Glutamatergic neuron (in vitro differentiated cells): Measurements from ENCODE around the gene TIGD6. TPM values are rescaled to one million over a fixed set of nuclear protein-coding genes. Genes with fewer than 3 reads are reported as not detected.
A peak's percentile ranks its signal among the peaks of the same experiment; 100 is the strongest.

ENCODE experiments used
- DNase-seq: peaks from one replicate; pipeline ENCODE4 v3.0.0; 2022
- H3K27ac Mint-ChIP-seq: one replicate; pipeline ENCODE4 v1.8.0; 2020; ENCODE audit warnings: mild to moderate bottlenecking, mixed read lengths, inconsistent platforms; ENCODE audit not compliant: unreplicated experiment
- H3K27me3 Mint-ChIP-seq: one replicate; pipeline ENCODE4 v1.8.0; 2020; ENCODE audit warnings: mild to moderate bottlenecking, moderate library complexity, mixed read lengths, inconsistent platforms; ENCODE audit not compliant: unreplicated experiment
- H3K36me3 Mint-ChIP-seq: one replicate; pipeline ENCODE4 v1.8.0; 2020; ENCODE audit warnings: mild to moderate bottlenecking, mixed read lengths, inconsistent platforms; ENCODE audit not compliant: unreplicated experiment
- H3K4me1 Mint-ChIP-seq: one replicate; pipeline ENCODE4 v1.8.0; 2020; ENCODE audit warnings: mild to moderate bottlenecking, low read depth, mixed read lengths, inconsistent platforms; ENCODE audit not compliant: unreplicated experiment
- H3K4me3 Mint-ChIP-seq: one replicate; pipeline ENCODE4 v1.8.0; 2020; ENCODE audit warnings: mild to moderate bottlenecking, mixed read lengths, inconsistent platforms; ENCODE audit not compliant: unreplicated experiment
- H3K9me3 Mint-ChIP-seq: one replicate; pipeline ENCODE4 v1.8.0; 2020; ENCODE audit warnings: mild to moderate bottlenecking, moderate library complexity, mixed read lengths, inconsistent platforms; ENCODE audit not compliant: unreplicated experiment
- CTCF ChIP-seq: fragments of 200-600 bp; sonication (generic); IDR thresholded peaks from one replicate; pipeline ENCODE4 v1.5.0; 2021; ENCODE audit not compliant: partially characterized antibody, unreplicated experiment
- total RNA-seq: library from RNA; stranded (reverse); fragmentation: NEBNext Ultra II Directional; extraction: Animal tissue kit (Norgen Biotek cat#: 25700); gene quantifications from one replicate; pipeline ENCODE4 v1.2.1, GENCODE V29; 2021; ENCODE audit not compliant: unreplicated experiment

TIGD6 gene
- total RNA-seq, 1 donor from 2014 or later, result 3.3 TPM

DNA sequence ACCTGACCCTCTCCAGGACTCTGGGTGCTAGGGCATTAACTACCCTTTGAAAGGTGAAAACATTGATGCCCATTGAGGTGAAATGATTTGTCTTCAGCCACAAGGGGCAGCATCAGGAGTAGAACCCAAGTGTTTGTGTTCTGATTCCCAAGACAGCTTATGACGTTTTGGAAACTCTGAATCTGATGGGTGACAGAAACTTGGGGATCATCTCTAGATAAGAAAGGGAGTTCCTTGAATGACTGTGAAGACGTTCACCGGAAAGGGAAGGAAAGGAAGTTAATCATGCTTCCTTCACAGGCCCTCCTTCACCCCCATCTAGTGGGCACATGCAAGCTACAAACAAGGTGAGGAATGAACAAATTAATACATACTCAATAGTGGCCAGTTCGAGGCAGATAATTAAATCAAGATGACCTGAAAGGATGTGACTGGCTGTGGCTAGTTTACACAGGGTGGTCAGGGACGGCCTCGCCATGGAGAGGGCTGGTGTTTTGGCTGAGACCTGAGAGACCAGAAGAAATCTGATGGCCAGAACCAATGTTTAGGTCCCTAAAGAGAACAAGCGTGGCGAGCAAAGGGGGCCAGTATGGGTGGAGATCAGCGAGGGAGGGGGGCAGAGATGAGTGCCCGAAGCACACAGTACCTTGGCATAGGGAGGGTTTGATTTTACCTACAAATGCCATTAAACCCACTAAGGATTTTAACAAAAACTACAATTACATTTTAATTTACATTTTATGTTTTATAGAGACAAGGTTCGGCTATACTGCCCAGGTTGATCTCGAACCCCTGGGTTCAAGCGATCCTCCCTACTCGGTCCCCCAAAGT, 40.8 kb downstream of the TIGD6 start:
- Mint-ChIP-seq H3K9me3 (peaks cover 10% of the 10 kb centered on the region), H3K4me3 (peak overlapping the region; percentile 96), H3K36me3 (no peaks in the 10 kb centered on the region), H3K27ac (peak overlapping the region; percentile 90), H3K27me3 (peaks cover 9% of the 10 kb centered on the region), H3K4me1 (peaks cover 9% of the 10 kb centered on the region)
- TF ChIP-seq CTCF, result peak; percentile 53
- DNase-seq, result no peak

- H3K4me3 Mint-ChIP-seq, result no peak overlapping the region
- H3K27me3 Mint-ChIP-seq, result peaks cover 6% of the 10 kb centered on the region
- peaks cover 10% of the 10 kb centered on the region for H3K9me3 Mint-ChIP-seq
- no peak for DNase-seq
- no peaks in the 10 kb centered on the region for H3K36me3 Mint-ChIP-seq
- TF ChIP-seq CTCF, result no peak
- H3K4me1 Mint-ChIP-seq, result peaks cover 9% of the 10 kb centered on the region
- no peak overlapping the region for H3K27ac Mint-ChIP-seq
These were observed 42.6 kb downstream of the TIGD6 start for GRCh38 chr5:149957855-149958254.

DNA sequence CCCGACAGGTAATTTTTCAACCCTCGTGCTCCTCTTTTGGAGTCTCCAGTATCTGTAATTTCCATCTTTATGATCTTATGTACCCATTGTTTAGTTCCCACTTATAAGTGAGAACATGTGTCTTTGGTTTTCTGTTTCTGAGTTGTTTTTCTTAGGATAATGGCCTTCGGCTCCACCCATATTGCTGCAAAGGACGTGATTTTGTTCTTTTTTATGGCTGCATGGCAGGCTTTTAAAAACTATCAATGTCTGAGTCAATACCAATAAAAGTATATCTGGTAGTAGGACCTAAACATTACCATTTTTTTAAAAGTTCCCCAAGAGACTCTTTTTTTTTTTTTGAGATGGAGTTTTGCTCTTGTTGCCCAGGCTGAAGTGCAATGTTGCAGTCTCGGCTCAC, 43.8 kb downstream of the TIGD6 start:
- Mint-ChIP-seq H3K27ac (no peak overlapping the region), H3K27me3 (peaks cover 6% of the 10 kb centered on the region)

DNA sequence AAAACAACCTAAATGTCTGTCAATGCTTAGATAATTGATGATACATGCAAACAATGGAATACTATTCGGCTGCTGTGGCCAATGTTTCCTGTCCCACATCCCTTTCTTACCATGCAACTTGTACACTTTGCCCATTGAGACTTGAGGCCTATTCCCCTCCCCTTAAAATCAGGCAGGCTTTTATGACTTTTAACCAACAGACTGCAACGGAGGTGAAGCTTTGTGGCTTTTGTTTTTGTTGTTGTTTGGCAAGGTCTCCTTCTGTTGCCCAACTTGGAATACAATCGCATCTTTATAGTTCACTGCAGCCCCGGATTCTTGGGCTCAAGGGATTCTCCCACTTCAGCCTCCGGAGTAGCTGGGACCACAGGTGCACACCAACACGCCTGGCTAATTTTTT, 45.7 kb downstream of the TIGD6 start:
- Mint-ChIP-seq H3K4me1 (peaks cover 5% of the 10 kb centered on the region), H3K27ac (no peak overlapping the region), H3K27me3 (peaks cover 2% of the 10 kb centered on the region), H3K9me3 (peaks cover 3% of the 10 kb centered on the region), H3K36me3 (no peaks in the 10 kb centered on the region), H3K4me3 (no peak overlapping the region)
- no peak for DNase-seq
- TF ChIP-seq CTCF, result no peak

More for the DNA sequence above, 43.8 kb downstream of the TIGD6 start:
- no peaks in the 10 kb centered on the region for H3K36me3 Mint-ChIP-seq
- peaks cover 9% of the 10 kb centered on the region for H3K4me1 Mint-ChIP-seq
- no peak for TF ChIP-seq CTCF
- peaks cover 9% of the 10 kb centered on the region for H3K9me3 Mint-ChIP-seq
- no peak overlapping the region for H3K4me3 Mint-ChIP-seq
- no peak for DNase-seq

- H3K9me3 Mint-ChIP-seq, result no peaks in the 10 kb centered on the region
- no peaks in the 10 kb centered on the region for H3K4me1 Mint-ChIP-seq
- no peak for TF ChIP-seq CTCF
- no peak for DNase-seq
- no peaks in the 10 kb centered on the region for H3K36me3 Mint-ChIP-seq
- no peak overlapping the region for H3K27ac Mint-ChIP-seq
- H3K27me3 Mint-ChIP-seq, result no peaks in the 10 kb centered on the region
- no peak overlapping the region for H3K4me3 Mint-ChIP-seq
These were observed 46.9 kb downstream of the TIGD6 start for GRCh38 chr5:149953436-149954121.
